ENCODE measurements around the gene ACOX3.
"Not testable (repeated sequence)": the region's sequence is repeated elsewhere in the genome, so short reads cannot be mapped to it uniquely, and the experiment has no call there.

The ACOX3 gene

DNA sequence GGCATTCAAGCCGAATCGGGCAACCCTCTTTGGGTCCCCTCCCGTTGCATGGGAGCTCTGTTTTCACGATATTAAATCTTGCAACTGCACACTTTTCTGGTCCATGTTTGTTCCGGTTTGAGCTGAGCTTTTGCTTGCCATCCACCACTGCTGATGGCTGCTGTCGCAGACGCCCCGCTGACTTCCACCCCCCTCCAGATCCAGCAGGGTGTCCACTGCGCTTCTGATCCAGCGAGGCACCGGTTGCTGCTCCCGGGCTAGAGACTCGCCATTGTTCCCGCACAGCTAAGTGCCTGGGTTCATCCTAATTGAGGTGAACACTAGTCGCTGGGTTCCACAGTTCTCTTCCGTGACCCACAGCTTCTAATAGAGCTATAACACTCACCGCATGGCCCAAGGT lies 13.3 kb downstream of the ACOX3 start:
- no peak overlapping the region for H3K4me3 ChIP-seq (ENCODE audit: low read depth, low read length, poor library complexity, severe bottlenecking)
- no peaks in the 10 kb centered on the region for H3K27me3 ChIP-seq (ENCODE audit: insufficient read depth, low read length)
- H3K79me2 ChIP-seq (ENCODE audit: insufficient read depth, low read length), result no peaks in the 10 kb centered on the region
- no peak overlapping the region for H2AFZ ChIP-seq (ENCODE audit: low read length)
- H3K4me1 ChIP-seq (ENCODE audit: insufficient read depth, low read length, severe bottlenecking), result peaks cover 4% of the 10 kb centered on the region
- no peak overlapping the region for H3K27ac ChIP-seq (ENCODE audit: low read depth, low read length, poor library complexity, severe bottlenecking)
- TF ChIP-seq EZH2 (IDR thresholded peaks at IDR 0.05; ENCODE audit: borderline replicate concordance, low read length), result no peak
- TF ChIP-seq, protein P1, sequence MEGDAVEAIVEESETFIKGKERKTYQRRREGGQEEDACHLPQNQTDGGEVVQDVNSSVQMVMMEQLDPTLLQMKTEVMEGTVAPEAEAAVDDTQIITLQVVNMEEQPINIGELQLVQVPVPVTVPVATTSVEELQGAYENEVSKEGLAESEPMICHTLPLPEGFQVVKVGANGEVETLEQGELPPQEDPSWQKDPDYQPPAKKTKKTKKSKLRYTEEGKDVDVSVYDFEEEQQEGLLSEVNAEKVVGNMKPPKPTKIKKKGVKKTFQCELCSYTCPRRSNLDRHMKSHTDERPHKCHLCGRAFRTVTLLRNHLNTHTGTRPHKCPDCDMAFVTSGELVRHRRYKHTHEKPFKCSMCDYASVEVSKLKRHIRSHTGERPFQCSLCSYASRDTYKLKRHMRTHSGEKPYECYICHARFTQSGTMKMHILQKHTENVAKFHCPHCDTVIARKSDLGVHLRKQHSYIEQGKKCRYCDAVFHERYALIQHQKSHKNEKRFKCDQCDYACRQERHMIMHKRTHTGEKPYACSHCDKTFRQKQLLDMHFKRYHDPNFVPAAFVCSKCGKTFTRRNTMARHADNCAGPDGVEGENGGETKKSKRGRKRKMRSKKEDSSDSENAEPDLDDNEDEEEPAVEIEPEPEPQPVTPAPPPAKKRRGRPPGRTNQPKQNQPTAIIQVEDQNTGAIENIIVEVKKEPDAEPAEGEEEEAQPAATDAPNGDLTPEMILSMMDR (IDR thresholded peaks at IDR 0.05; ENCODE audit: low read length), result no peak
- H3F3A ChIP-seq (ENCODE audit: insufficient read depth, low read length), result no peaks in the 10 kb centered on the region
- H3K9me2 ChIP-seq (ENCODE audit: low read depth, low read length), result no peaks in the 10 kb centered on the region
- H3K9me3 ChIP-seq (ENCODE audit: low read length), result no peaks in the 10 kb centered on the region
- no peaks in the 10 kb centered on the region for H4K20me1 ChIP-seq (ENCODE audit: insufficient read depth, low read length)
- no peak overlapping the region for H3K4me2 ChIP-seq (ENCODE audit: low read length)
- no peaks in the 10 kb centered on the region for H3K36me3 ChIP-seq (ENCODE audit: insufficient read depth, low read length)
- no peak overlapping the region for H3K9ac ChIP-seq (ENCODE audit: low read length)

DNA sequence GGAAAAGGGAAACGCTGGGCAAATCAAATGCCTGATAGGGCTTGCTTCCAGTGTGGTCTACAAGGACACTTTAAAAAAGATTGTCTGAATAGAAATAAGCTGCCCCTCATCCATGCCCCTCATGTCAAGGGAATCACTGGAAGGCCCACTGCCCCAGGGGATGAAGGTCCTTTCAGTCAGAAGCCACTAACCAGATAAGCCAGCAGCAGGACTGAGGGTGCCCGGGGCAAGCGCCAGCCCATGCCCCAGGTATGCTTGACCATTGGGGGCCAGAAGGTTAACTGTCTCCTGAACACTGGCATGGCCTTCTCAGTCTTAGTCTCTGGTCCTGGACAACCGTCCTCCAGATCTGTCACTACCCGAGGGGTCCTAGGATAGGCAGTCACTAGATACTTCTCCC lies 17.7 kb downstream of the ACOX3 start:
- TF ChIP-seq, protein P1 (IDR thresholded peaks at IDR 0.05; ENCODE audit: low read length), result no peak
- no peak for TF ChIP-seq EZH2 (IDR thresholded peaks at IDR 0.05; ENCODE audit: borderline replicate concordance, low read length)
- no peaks in the 10 kb centered on the region for H3K36me3 ChIP-seq (ENCODE audit: insufficient read depth, low read length)
- H3K27me3 ChIP-seq (ENCODE audit: insufficient read depth, low read length), result no peaks in the 10 kb centered on the region
- H3K4me3 ChIP-seq (ENCODE audit: low read depth, low read length, poor library complexity, severe bottlenecking), result no peak overlapping the region
- H2AFZ ChIP-seq (ENCODE audit: low read length), result no peak overlapping the region
- H3K9me3 ChIP-seq (ENCODE audit: low read length), result no peaks in the 10 kb centered on the region
- no peaks in the 10 kb centered on the region for H3K9me2 ChIP-seq (ENCODE audit: low read depth, low read length)
- H3K9ac ChIP-seq (ENCODE audit: low read length), result no peak overlapping the region
- no peaks in the 10 kb centered on the region for H3K4me1 ChIP-seq (ENCODE audit: insufficient read depth, low read length, severe bottlenecking)
- no peak overlapping the region for H3K27ac ChIP-seq (ENCODE audit: low read depth, low read length, poor library complexity, severe bottlenecking)
- no peaks in the 10 kb centered on the region for H3F3A ChIP-seq (ENCODE audit: insufficient read depth, low read length)
- H4K20me1 ChIP-seq (ENCODE audit: insufficient read depth, low read length), result no peaks in the 10 kb centered on the region
- no peaks in the 10 kb centered on the region for H3K79me2 ChIP-seq (ENCODE audit: insufficient read depth, low read length)
- H3K4me2 ChIP-seq (ENCODE audit: low read length), result no peak overlapping the region

DNA sequence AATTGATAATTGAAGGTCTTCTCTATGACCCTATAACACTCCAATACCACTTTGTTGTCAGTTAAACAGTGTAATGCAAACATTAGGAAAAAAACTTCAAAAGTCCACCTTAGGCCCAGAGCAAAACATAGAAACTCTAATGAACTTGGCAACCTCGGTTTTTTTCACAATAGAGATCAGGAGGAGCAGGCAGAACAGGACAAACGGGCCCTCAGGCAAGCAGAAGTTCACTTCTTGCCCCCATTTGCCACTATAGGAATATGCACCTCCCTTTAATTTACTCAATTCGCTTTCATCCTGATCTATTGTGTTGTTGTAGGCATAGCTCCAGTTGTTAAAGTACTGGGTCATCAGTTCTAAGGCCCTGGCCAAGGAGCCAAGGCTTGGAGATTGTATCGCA lies 18.2 kb downstream of the ACOX3 start:
- no peaks in the 10 kb centered on the region for H3K9me2 ChIP-seq (ENCODE audit: low read depth, low read length)
- H2AFZ ChIP-seq (ENCODE audit: low read length), result no peak overlapping the region
- H3K4me2 ChIP-seq (ENCODE audit: low read length), result no peak overlapping the region
- H3K79me2 ChIP-seq (ENCODE audit: insufficient read depth, low read length), result no peaks in the 10 kb centered on the region
- no peak overlapping the region for H3K4me3 ChIP-seq (ENCODE audit: low read depth, low read length, poor library complexity, severe bottlenecking)
- no peaks in the 10 kb centered on the region for H3K36me3 ChIP-seq (ENCODE audit: insufficient read depth, low read length)
- H3K27me3 ChIP-seq (ENCODE audit: insufficient read depth, low read length), result no peaks in the 10 kb centered on the region
- TF ChIP-seq, protein P1 (IDR thresholded peaks at IDR 0.05; ENCODE audit: low read length), result no peak
- no peak for TF ChIP-seq EZH2 (IDR thresholded peaks at IDR 0.05; ENCODE audit: borderline replicate concordance, low read length)
- no peaks in the 10 kb centered on the region for H3K4me1 ChIP-seq (ENCODE audit: insufficient read depth, low read length, severe bottlenecking)
- no peak overlapping the region for H3K27ac ChIP-seq (ENCODE audit: low read depth, low read length, poor library complexity, severe bottlenecking)
- no peaks in the 10 kb centered on the region for H4K20me1 ChIP-seq (ENCODE audit: insufficient read depth, low read length)
- H3F3A ChIP-seq (ENCODE audit: insufficient read depth, low read length), result no peaks in the 10 kb centered on the region
- no peaks in the 10 kb centered on the region for H3K9me3 ChIP-seq (ENCODE audit: low read length)
- no peak overlapping the region for H3K9ac ChIP-seq (ENCODE audit: low read length)

DNA sequence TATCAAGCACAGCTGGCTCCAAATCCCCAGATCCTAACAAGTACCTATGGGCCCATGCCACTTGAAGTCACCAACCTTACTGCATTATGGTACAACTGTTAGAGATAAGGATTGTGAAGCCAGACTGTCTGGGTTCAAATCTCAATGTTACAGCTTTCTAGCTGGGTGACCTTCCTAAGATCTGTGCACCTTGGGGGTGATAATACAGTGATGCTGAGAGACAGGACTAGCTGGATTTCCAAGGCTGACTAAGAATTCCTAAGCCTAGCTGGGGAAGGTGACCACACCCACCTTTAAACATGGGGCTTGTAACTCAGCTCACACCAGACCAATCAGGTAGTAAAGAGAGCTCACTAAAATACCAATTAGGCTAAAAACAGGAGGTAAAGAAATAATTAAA lies 20.4 kb downstream of the ACOX3 start:
- H3K9me2 ChIP-seq (ENCODE audit: low read depth, low read length); H4K20me1 ChIP-seq (ENCODE audit: insufficient read depth, low read length); H3K4me2 ChIP-seq (ENCODE audit: low read length); H3K4me3 ChIP-seq (ENCODE audit: low read depth, low read length, poor library complexity, severe bottlenecking); H2AFZ ChIP-seq (ENCODE audit: low read length); H3K4me1 ChIP-seq (ENCODE audit: insufficient read depth, low read length, severe bottlenecking); H3K9me3 ChIP-seq (ENCODE audit: low read length); H3K27ac ChIP-seq (ENCODE audit: low read depth, low read length, poor library complexity, severe bottlenecking); H3F3A ChIP-seq (ENCODE audit: insufficient read depth, low read length); H3K9ac ChIP-seq (ENCODE audit: low read length); H3K79me2 ChIP-seq (ENCODE audit: insufficient read depth, low read length); H3K27me3 ChIP-seq (ENCODE audit: insufficient read depth, low read length); H3K36me3 ChIP-seq (ENCODE audit: insufficient read depth, low read length): not testable (repeated sequence)
